ENCODE measurements around the gene GNA15. TPM values are rescaled to one million over a fixed set of nuclear protein-coding genes. Genes with fewer than 3 reads are reported as not detected.

The GNA15 gene
- total and polyA plus RNA-seq, 9 donors = 1.5 to 3.9 (median 2.1) TPM

GRCh38 chr19:3133793-3134116 lies 2.1 kb upstream of the GNA15 start:
- 85% methylated on average over 3 of the region's 4 CpGs for WGBS (ENCODE audit: insufficient coverage)
- H3K27ac ChIP-seq (ENCODE audit: low read length) = peak overlapping the region; percentile 57
- peaks cover 11% of the 10 kb centered on the region for H3K4me1 ChIP-seq (ENCODE audit: control insufficient read depth, insufficient read depth, low read length)
- no peak for DNase-seq
- H3K9me3 ChIP-seq (replicated peaks; ENCODE audit: control insufficient read depth, low read depth, low read length) = no peaks in the 10 kb centered on the region
- no peaks in the 10 kb centered on the region for H3K27me3 ChIP-seq (ENCODE audit: control insufficient read depth, insufficient read depth, low read length)
- no peaks in the 10 kb centered on the region for H3K36me3 ChIP-seq (ENCODE audit: control insufficient read depth, insufficient read depth, low read length)
- H3K4me3 ChIP-seq (ENCODE audit: low read length) = no peak overlapping the region

DNA sequence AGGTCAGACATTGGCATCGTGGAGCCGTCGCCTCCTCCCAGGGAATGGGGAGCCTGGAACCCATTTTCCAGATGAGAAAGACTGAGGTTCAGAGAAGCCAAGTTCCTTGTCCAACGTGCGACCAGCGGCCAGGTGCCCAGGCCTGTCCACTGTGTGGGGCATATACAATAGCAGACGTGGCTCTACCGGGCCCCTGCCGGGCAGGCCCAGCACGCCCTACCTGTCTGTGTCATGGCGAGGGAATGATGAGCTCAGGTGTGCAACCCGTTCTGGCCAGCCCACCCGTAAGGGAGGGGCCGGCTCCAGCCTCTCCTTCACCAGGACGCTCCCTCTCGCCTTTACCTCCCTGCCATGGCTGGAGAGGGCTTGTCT lies 837 bp downstream of the GNA15 start:
- Histone ChIP-seq H3K27me3 (ENCODE audit: control insufficient read depth, insufficient read depth, low read length) (no peaks in the 10 kb centered on the region), H3K4me3 (ENCODE audit: low read length) (peak overlapping the region; percentile 27), H3K9me3 (replicated peaks; ENCODE audit: control insufficient read depth, low read depth, low read length) (no peaks in the 10 kb centered on the region), H3K27ac (ENCODE audit: low read length) (no peak overlapping the region), H3K4me1 (ENCODE audit: control insufficient read depth, insufficient read depth, low read length) (peaks cover 14% of the 10 kb centered on the region), H3K36me3 (ENCODE audit: control insufficient read depth, insufficient read depth, low read length) (no peaks in the 10 kb centered on the region)
- WGBS (ENCODE audit: insufficient coverage) = 87% methylated on average over 8 of the region's 16 CpGs
- no peak for DNase-seq

DNA sequence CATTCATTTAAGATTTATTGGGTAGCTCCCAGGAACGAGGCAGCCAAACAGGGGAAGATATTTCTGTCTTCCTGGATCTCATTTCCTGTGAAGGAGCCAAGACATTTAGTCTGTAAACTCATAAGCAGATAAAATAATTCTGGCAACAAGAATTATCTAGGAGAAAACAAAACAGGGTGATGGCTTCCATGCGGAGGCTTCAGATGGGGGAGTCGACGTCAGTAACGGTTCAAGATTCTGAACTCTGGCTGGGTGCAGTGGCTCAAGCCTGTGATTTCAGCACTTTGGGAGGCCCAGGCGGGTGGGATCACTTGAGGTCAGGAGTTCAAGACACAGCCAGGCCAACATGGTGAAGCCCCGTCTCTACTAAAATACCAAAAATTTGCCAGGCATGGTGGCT lies 1.3 kb downstream of the GNA15 start:
- Histone ChIP-seq H3K27me3 (ENCODE audit: control insufficient read depth, insufficient read depth, low read length) (no peaks in the 10 kb centered on the region), H3K9me3 (replicated peaks; ENCODE audit: control insufficient read depth, low read depth, low read length) (no peaks in the 10 kb centered on the region), H3K4me3 (ENCODE audit: low read length) (peak overlapping the region; percentile 27), H3K36me3 (ENCODE audit: control insufficient read depth, insufficient read depth, low read length) (no peaks in the 10 kb centered on the region), H3K4me1 (ENCODE audit: control insufficient read depth, insufficient read depth, low read length) (peaks cover 19% of the 10 kb centered on the region), H3K27ac (ENCODE audit: low read length) (no peak overlapping the region)
- WGBS (ENCODE audit: insufficient coverage) = 26% methylated on average over 6 of the region's 7 CpGs
- peak; percentile 68 for DNase-seq

GRCh38 chr19:3138268-3138667 lies 2.4 kb downstream of the GNA15 start:
- no peaks in the 10 kb centered on the region for H3K36me3 ChIP-seq (ENCODE audit: control insufficient read depth, insufficient read depth, low read length)
- DNase-seq = no peak
- H3K27me3 ChIP-seq (ENCODE audit: control insufficient read depth, insufficient read depth, low read length) = no peaks in the 10 kb centered on the region
- no peak overlapping the region for H3K27ac ChIP-seq (ENCODE audit: low read length)
- no peaks in the 10 kb centered on the region for H3K9me3 ChIP-seq (replicated peaks; ENCODE audit: control insufficient read depth, low read depth, low read length)
- WGBS (ENCODE audit: insufficient coverage) = 84% methylated on average over 6 of the region's 15 CpGs
- no peak overlapping the region for H3K4me3 ChIP-seq (ENCODE audit: low read length)
- H3K4me1 ChIP-seq (ENCODE audit: control insufficient read depth, insufficient read depth, low read length) = peaks cover 19% of the 10 kb centered on the region

- Histone ChIP-seq H3K4me3 (ENCODE audit: low read length) (no peak overlapping the region), H3K4me1 (ENCODE audit: control insufficient read depth, insufficient read depth, low read length) (peaks cover 13% of the 10 kb centered on the region), H3K36me3 (ENCODE audit: control insufficient read depth, insufficient read depth, low read length) (no peaks in the 10 kb centered on the region), H3K27ac (ENCODE audit: low read length) (no peak overlapping the region), H3K9me3 (replicated peaks; ENCODE audit: control insufficient read depth, low read depth, low read length) (no peaks in the 10 kb centered on the region), H3K27me3 (ENCODE audit: control insufficient read depth, insufficient read depth, low read length) (no peaks in the 10 kb centered on the region)
- no peak for DNase-seq
These were observed 4.8 kb downstream of the GNA15 start for GRCh38 chr19:3140667-3141038.

GRCh38 chr19:3142292-3142670 lies 6.4 kb downstream of the GNA15 start:
- no peak overlapping the region for H3K4me3 ChIP-seq (ENCODE audit: low read length)
- peak; percentile 52 for DNase-seq
- no peaks in the 10 kb centered on the region for H3K36me3 ChIP-seq (ENCODE audit: control insufficient read depth, insufficient read depth, low read length)
- H3K27me3 ChIP-seq (ENCODE audit: control insufficient read depth, insufficient read depth, low read length) = no peaks in the 10 kb centered on the region
- peaks cover 11% of the 10 kb centered on the region for H3K4me1 ChIP-seq (ENCODE audit: control insufficient read depth, insufficient read depth, low read length)
- peak overlapping the region; percentile 75 for H3K27ac ChIP-seq (ENCODE audit: low read length)
- no CpG with 5 or more reads among the region's 6 CpGs for WGBS (ENCODE audit: insufficient coverage)
- H3K9me3 ChIP-seq (replicated peaks; ENCODE audit: control insufficient read depth, low read depth, low read length) = no peaks in the 10 kb centered on the region

DNA sequence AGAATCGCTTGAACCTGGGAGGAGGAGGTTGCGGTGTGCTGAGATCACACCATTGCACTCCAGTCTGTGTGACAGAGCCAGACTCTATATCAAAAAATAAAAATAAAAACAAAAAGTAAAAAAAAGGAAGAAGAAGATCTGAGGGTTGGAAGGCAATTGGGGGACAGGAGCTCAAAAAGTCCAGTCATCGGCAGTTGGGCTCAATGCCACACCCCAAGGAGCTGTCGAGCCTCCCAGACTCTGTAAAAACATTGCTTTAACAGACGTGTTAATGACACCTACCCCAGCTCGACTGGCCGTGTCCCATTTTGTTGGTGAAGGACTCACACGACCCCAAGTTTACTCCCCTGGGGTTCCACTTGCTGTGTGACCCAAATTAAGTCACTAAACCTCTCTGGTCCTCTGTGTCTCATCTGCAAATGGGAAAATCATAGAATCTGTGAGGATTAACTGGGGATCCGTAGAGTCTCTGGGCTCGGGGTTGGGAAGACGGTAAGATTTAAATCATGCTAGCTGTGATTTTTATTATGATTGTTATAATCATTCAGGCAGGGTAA lies 7.0 kb downstream of the GNA15 start:
- no peaks in the 10 kb centered on the region for H3K36me3 ChIP-seq (ENCODE audit: control insufficient read depth, insufficient read depth, low read length)
- H3K27me3 ChIP-seq (ENCODE audit: control insufficient read depth, insufficient read depth, low read length) = no peaks in the 10 kb centered on the region
- H3K4me3 ChIP-seq (ENCODE audit: low read length) = no peak overlapping the region
- H3K27ac ChIP-seq (ENCODE audit: low read length) = peak overlapping the region; percentile 75
- 59% methylated on average over 8 of the region's 11 CpGs for WGBS (ENCODE audit: insufficient coverage)
- DNase-seq = no peak
- no peaks in the 10 kb centered on the region for H3K9me3 ChIP-seq (replicated peaks; ENCODE audit: control insufficient read depth, low read depth, low read length)
- H3K4me1 ChIP-seq (ENCODE audit: control insufficient read depth, insufficient read depth, low read length) = peaks cover 11% of the 10 kb centered on the region

GRCh38 chr19:3145909-3146676 lies 10.3 kb downstream of the GNA15 start:
- Histone ChIP-seq H3K27me3 (ENCODE audit: control insufficient read depth, insufficient read depth, low read length) (peaks cover 5% of the 10 kb centered on the region), H3K4me1 (ENCODE audit: control insufficient read depth, insufficient read depth, low read length) (peaks cover 11% of the 10 kb centered on the region), H3K9me3 (replicated peaks; ENCODE audit: control insufficient read depth, low read depth, low read length) (no peaks in the 10 kb centered on the region), H3K4me3 (ENCODE audit: low read length) (no peak overlapping the region), H3K27ac (ENCODE audit: low read length) (no peak overlapping the region), H3K36me3 (ENCODE audit: control insufficient read depth, insufficient read depth, low read length) (no peaks in the 10 kb centered on the region)
- WGBS (ENCODE audit: insufficient coverage) = 51% methylated on average over 17 of the region's 20 CpGs
- DNase-seq = peak; percentile 49

- Histone ChIP-seq H3K4me1 (ENCODE audit: control insufficient read depth, insufficient read depth, low read length) (peaks cover 7% of the 10 kb centered on the region), H3K27me3 (ENCODE audit: control insufficient read depth, insufficient read depth, low read length) (peaks cover 5% of the 10 kb centered on the region), H3K4me3 (ENCODE audit: low read length) (no peak overlapping the region), H3K9me3 (replicated peaks; ENCODE audit: control insufficient read depth, low read depth, low read length) (no peaks in the 10 kb centered on the region), H3K27ac (ENCODE audit: low read length) (no peak overlapping the region), H3K36me3 (ENCODE audit: control insufficient read depth, insufficient read depth, low read length) (no peaks in the 10 kb centered on the region)
- 56% methylated on average over 5 of the region's 5 CpGs for WGBS (ENCODE audit: insufficient coverage)
- no peak for DNase-seq
These were observed 10.9 kb downstream of the GNA15 start for GRCh38 chr19:3146677-3147100.

DNA sequence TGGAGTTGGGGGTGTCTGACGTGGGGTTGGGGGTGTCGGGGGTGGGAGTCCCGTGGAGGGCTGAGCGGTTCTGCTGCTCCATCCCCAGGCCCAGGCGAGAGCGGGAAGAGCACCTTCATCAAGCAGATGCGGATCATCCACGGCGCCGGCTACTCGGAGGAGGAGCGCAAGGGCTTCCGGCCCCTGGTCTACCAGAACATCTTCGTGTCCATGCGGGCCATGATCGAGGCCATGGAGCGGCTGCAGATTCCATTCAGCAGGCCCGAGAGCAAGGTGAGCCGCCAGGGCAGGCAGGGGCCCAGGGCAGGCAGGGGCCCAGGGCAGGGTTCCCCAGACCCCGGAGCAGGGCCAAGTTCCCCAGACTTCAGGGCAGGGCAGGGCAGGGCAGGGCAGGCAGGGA lies 12.7 kb downstream of the GNA15 start:
- Histone ChIP-seq H3K4me1 (ENCODE audit: control insufficient read depth, insufficient read depth, low read length) (no peaks in the 10 kb centered on the region), H3K36me3 (ENCODE audit: control insufficient read depth, insufficient read depth, low read length) (no peaks in the 10 kb centered on the region), H3K27ac (ENCODE audit: low read length) (no peak overlapping the region), H3K27me3 (ENCODE audit: control insufficient read depth, insufficient read depth, low read length) (peaks cover 5% of the 10 kb centered on the region), H3K4me3 (ENCODE audit: low read length) (no peak overlapping the region), H3K9me3 (replicated peaks; ENCODE audit: control insufficient read depth, low read depth, low read length) (no peaks in the 10 kb centered on the region)
- 78% methylated on average over 20 of the region's 20 CpGs for WGBS (ENCODE audit: insufficient coverage)
- DNase-seq = no peak

DNA sequence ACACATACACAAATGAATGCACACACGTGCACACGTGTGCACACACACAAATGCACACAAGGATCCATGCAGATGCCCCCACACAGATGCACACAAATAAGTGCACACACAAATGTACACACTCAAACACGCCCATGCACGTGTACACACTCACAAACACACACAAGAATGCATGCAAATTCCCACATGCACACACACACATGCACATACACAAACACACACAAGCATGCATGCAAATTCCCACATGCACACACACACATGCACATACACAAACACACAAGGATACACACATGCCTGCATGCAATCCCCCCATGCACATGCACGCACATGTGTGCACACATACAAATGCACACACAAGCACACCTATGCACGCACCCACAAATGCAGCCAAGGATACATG lies 13.3 kb downstream of the GNA15 start:
- Histone ChIP-seq H3K27me3 (ENCODE audit: control insufficient read depth, insufficient read depth, low read length) (peaks cover 5% of the 10 kb centered on the region), H3K36me3 (ENCODE audit: control insufficient read depth, insufficient read depth, low read length) (no peaks in the 10 kb centered on the region), H3K9me3 (replicated peaks; ENCODE audit: control insufficient read depth, low read depth, low read length) (no peaks in the 10 kb centered on the region), H3K4me1 (ENCODE audit: control insufficient read depth, insufficient read depth, low read length) (no peaks in the 10 kb centered on the region), H3K27ac (ENCODE audit: low read length) (no peak overlapping the region), H3K4me3 (ENCODE audit: low read length) (no peak overlapping the region)
- DNase-seq = no peak
- WGBS (ENCODE audit: insufficient coverage) = 88% methylated on average over 6 of the region's 6 CpGs

Data from muscle of leg (tissue), 11 donors.